Smooth muscle cell (in vitro differentiated cells): ENCODE measurements around the gene ACSS3. TPM values are rescaled to one million over a fixed set of nuclear protein-coding genes. Genes with fewer than 3 reads are reported as not detected.

ENCODE experiments used
- DNase-seq: peaks from one replicate; lab custom pipeline; 2025; ENCODE audit not compliant: unreplicated experiment; lab: John Stamatoyannopoulos, UW
- H2AFZ ChIP-seq: fragments of 200-600 bp; sonication (generic); 2 replicates; pipeline ENCODE4 v1.6.0; 2016; ENCODE audit warnings: antibody characterized with exemption, low read depth, mild to moderate bottlenecking
- H3F3A ChIP-seq: fragments of 200-600 bp; sonication (generic); 2 replicates; pipeline ENCODE4 v1.6.0; 2017; ENCODE audit warnings: antibody characterized with exemption, low read depth
- H3K27ac ChIP-seq: fragments of 200-600 bp; sonication (generic); 2 replicates; pipeline ENCODE4 v1.5.1; 2016; ENCODE audit warnings: low read depth, mild to moderate bottlenecking
- H3K27me3 ChIP-seq: fragments of 200-600 bp; sonication (generic); 2 replicates; pipeline ENCODE4 v1.6.1; 2016; ENCODE audit warnings: low read depth, mild to moderate bottlenecking
- H3K36me3 ChIP-seq: fragments of 200-600 bp; sonication (generic); 2 replicates; pipeline ENCODE4 v1.5.1; 2016; ENCODE audit warnings: low read depth
- H3K4me1 ChIP-seq: fragments of 200-600 bp; sonication (generic); 2 replicates; pipeline ENCODE4 v1.5.1; 2016; ENCODE audit warnings: low read depth
- H3K4me2 ChIP-seq: fragments of 200-600 bp; sonication (generic); 2 replicates; pipeline ENCODE4 v1.6.0; 2016; ENCODE audit warnings: mild to moderate bottlenecking
- H3K4me3 ChIP-seq: fragments of 200-600 bp; sonication (generic); 2 replicates; pipeline ENCODE4 v1.5.1; 2016; ENCODE audit warnings: mild to moderate bottlenecking
- H3K79me2 ChIP-seq: fragments of 200-600 bp; sonication (generic); 2 replicates; pipeline ENCODE4 v1.6.0; 2016; ENCODE audit warnings: low read depth, mild to moderate bottlenecking
- H3K9ac ChIP-seq: fragments of 200-600 bp; sonication (generic); 2 replicates; pipeline ENCODE4 v1.6.0; 2016; ENCODE audit warnings: low read depth
- H3K9me3 ChIP-seq: fragments of 200-600 bp; sonication (generic); replicated peaks from 2 replicates; pipeline ENCODE4 v1.5.1; 2016; ENCODE audit warnings: low read depth
- H4K20me1 ChIP-seq: fragments of 200-600 bp; sonication (generic); 2 replicates; pipeline ENCODE4 v1.6.0; 2016; ENCODE audit warnings: low read depth
- WGBS: methylation state at CpG from one replicate; pipeline ENCODE4 v1.1.7; 2016; ENCODE audit warnings: low lambda C conversion rate; 5-methylcytosine and 5-hydroxymethylcytosine counted together
- microRNA-seq: library from miRNA; unstranded; fragments of <30 nt; microRNA quantifications from one replicate; pipeline ENCODE4, GENCODE V29; 2016; ENCODE audit warnings: borderline number of aligned reads
- polyA plus RNA-seq: library from polyadenylated mRNA; unstranded; fragments of >200 nt; fragmentation: Nextera tagmentation; extraction: Ambion mirVana; gene quantifications from 2 replicates; pipeline ENCODE4 v1.2.1, GENCODE V29; 2016
- small RNA-seq: library from RNA; depleted of rRNA; stranded (forward); fragments of <200 nt; gene quantifications from one replicate; pipeline ENCODE3, GENCODE V24; 2014
- total RNA-seq: library from RNA; depleted of rRNA; stranded (reverse); fragments of >200 nt; gene quantifications from 2 replicates; pipeline ENCODE4 v1.2.3, GENCODE V29; 2014
- TF ChIP-seq, protein P1 (sequence below): fragments of 200-600 bp; sonication (generic); IDR thresholded peaks from 2 replicates; pipeline ENCODE4 v1.5.1; 2017; ENCODE audit warnings: borderline replicate concordance, mild to moderate bottlenecking, antibody characterized with exemption; ENCODE audit not compliant: insufficient read depth, poor library complexity, severe bottlenecking

The ACSS3 gene
- total and polyA plus RNA-seq, 2 experiments from 2014 or later: 6.4 to 8.0 TPM

DNA sequence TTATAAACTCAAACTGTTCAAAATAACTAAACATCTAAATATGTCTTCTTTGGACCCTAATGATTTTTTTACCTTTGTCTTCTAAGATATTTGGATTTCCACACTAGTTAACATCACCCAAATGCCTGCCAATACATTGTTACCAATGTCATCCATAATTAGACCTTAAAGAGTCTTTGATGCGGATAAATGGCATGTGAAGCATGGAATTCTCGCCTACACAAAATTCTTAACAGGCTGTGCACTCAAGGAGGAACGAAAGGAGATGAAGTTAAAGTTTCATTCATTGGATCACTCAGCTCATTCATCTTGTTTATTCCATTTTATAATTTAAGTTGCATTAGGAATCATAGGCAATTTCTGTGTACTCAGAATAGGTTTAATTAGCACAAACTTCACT, 219.7 kb downstream of the ACSS3 start:
- no peaks in the 10 kb centered on the region for H3K36me3 ChIP-seq
- H4K20me1 ChIP-seq: no peaks in the 10 kb centered on the region
- H3K9me3 ChIP-seq: no peaks in the 10 kb centered on the region
- H3K79me2 ChIP-seq: no peaks in the 10 kb centered on the region
- H3K27me3 ChIP-seq: no peaks in the 10 kb centered on the region
- peak overlapping the region; percentile 76 for H3K27ac ChIP-seq
- H3K4me1 ChIP-seq: no peaks in the 10 kb centered on the region
- WGBS: 54% methylated on average over 3 of the region's 3 CpGs
- H3K4me2 ChIP-seq: peak overlapping the region; percentile 27
- H3K9ac ChIP-seq: no peak overlapping the region
- no peak overlapping the region for H2AFZ ChIP-seq
- H3K4me3 ChIP-seq: no peak overlapping the region
- H3F3A ChIP-seq: no peaks in the 10 kb centered on the region
- no peak for DNase-seq
- TF ChIP-seq, protein P1, sequence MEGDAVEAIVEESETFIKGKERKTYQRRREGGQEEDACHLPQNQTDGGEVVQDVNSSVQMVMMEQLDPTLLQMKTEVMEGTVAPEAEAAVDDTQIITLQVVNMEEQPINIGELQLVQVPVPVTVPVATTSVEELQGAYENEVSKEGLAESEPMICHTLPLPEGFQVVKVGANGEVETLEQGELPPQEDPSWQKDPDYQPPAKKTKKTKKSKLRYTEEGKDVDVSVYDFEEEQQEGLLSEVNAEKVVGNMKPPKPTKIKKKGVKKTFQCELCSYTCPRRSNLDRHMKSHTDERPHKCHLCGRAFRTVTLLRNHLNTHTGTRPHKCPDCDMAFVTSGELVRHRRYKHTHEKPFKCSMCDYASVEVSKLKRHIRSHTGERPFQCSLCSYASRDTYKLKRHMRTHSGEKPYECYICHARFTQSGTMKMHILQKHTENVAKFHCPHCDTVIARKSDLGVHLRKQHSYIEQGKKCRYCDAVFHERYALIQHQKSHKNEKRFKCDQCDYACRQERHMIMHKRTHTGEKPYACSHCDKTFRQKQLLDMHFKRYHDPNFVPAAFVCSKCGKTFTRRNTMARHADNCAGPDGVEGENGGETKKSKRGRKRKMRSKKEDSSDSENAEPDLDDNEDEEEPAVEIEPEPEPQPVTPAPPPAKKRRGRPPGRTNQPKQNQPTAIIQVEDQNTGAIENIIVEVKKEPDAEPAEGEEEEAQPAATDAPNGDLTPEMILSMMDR: no peak

DNA sequence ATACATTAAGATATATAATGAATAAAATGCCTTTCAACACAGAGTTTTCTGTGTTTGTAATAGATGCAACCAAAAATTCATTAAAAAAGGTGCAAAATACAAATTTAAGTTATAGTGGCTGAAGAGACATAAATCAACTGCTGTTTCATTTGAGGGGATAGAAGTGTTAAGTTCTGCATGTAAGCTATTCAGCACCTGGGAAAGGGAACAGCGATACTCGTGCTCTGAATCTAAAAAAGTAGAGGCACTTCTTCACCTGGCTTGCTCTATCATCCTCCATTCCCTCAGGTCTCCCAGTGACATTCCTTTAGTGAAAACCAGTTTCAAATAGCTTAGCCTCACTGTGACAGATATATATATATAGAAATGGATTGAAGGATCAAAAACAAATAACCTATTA, 222.6 kb downstream of the ACSS3 start:
- H2AFZ ChIP-seq: no peak overlapping the region
- H4K20me1 ChIP-seq: no peaks in the 10 kb centered on the region
- H3K27me3 ChIP-seq: no peaks in the 10 kb centered on the region
- TF ChIP-seq, protein P1: no peak
- no peak overlapping the region for H3K27ac ChIP-seq
- no peak overlapping the region for H3K4me2 ChIP-seq
- H3K79me2 ChIP-seq: no peaks in the 10 kb centered on the region
- no peaks in the 10 kb centered on the region for H3K36me3 ChIP-seq
- no peak overlapping the region for H3K9ac ChIP-seq
- 53% methylated on average over 2 of the region's 2 CpGs for WGBS
- no peak overlapping the region for H3K4me3 ChIP-seq
- no peaks in the 10 kb centered on the region for H3F3A ChIP-seq
- no peaks in the 10 kb centered on the region for H3K4me1 ChIP-seq
- no peak for DNase-seq
- no peaks in the 10 kb centered on the region for H3K9me3 ChIP-seq

DNA sequence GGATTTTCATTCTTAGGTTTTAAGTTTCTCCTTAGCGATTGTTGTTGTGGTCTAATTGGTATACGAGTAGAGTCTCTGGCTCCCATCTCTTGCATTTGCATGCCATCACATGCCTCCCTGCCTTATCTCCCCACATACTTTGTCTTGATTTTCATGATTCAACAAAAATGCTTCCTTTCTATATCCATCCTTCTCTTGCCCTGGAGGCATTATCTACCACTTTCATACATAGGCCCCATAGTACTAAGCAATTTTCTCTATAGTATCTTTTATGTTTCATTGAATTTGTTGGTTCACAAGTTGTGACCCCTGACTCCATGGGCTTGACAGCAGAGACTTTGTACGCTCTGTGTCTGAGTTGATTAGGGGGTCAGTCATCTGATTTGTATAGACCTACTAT, 226.1 kb downstream of the ACSS3 start:
- H3K79me2 ChIP-seq: no peaks in the 10 kb centered on the region
- WGBS: 86% methylated on average over 3 of the region's 3 CpGs
- DNase-seq: no peak

More for the DNA sequence above, 226.1 kb downstream of the ACSS3 start:
- H4K20me1 ChIP-seq: no peaks in the 10 kb centered on the region
- no peak overlapping the region for H3K4me3 ChIP-seq
- TF ChIP-seq, protein P1: no peak
- peaks cover 8% of the 10 kb centered on the region for H3K27me3 ChIP-seq
- no peaks in the 10 kb centered on the region for H3F3A ChIP-seq
- no peaks in the 10 kb centered on the region for H3K9me3 ChIP-seq
- no peaks in the 10 kb centered on the region for H3K4me1 ChIP-seq
- H2AFZ ChIP-seq: no peak overlapping the region
- H3K9ac ChIP-seq: no peak overlapping the region
- no peaks in the 10 kb centered on the region for H3K36me3 ChIP-seq
- no peak overlapping the region for H3K27ac ChIP-seq
- H3K4me2 ChIP-seq: no peak overlapping the region

Small RNA genes within 50 kb of the gene (microRNA-seq; reads per million reads assigned to microRNA genes)
- gene MIR4699: not detected

Small RNA genes within 50 kb of the gene (small RNA-seq; reads per million reads assigned to genes)
- not detected for gene MIR4699

Other genes starting within 250 kb of the ACSS3 start
- gene LIN7A, start 140.1 kb upstream of the ACSS3 start, total RNA-seq: 3.2 and 3.8 TPM in 2 replicates
- 2.0 and 2.2 TPM in 2 replicates for gene LIN7A, start 140.1 kb upstream of the ACSS3 start, polyA plus RNA-seq